ENCODE measurements around the gene ZNF136. TPM values are rescaled to one million over a fixed set of nuclear protein-coding genes. Genes with fewer than 3 reads are reported as not detected.

Gene ZNF136
- total RNA-seq = 7.7 and 9.2 TPM in 2 replicates
- 3.6 and 4.2 TPM in 2 replicates for polyA plus RNA-seq
- 2.3 and 2.4 TPM in 2 replicates for polyA plus RNA-seq (2012)
- polyA minus RNA-seq (ENCODE audit: low replicate concordance) = 1.2 and 1.3 TPM in 2 replicates

GRCh38 chr19:12162882-12163806, at the start of gene ZNF136:
Gene ZNF136, plus strand, starts transcription at chr19:12163096. Its CDS starts 108 bp downstream, at chr19:12163204.
- TF ChIP-seq EZH2 (IDR thresholded peaks at IDR 0.05; ENCODE audit: low read length, missing control alignments) = no peak
- TF ChIP-seq, protein P1, sequence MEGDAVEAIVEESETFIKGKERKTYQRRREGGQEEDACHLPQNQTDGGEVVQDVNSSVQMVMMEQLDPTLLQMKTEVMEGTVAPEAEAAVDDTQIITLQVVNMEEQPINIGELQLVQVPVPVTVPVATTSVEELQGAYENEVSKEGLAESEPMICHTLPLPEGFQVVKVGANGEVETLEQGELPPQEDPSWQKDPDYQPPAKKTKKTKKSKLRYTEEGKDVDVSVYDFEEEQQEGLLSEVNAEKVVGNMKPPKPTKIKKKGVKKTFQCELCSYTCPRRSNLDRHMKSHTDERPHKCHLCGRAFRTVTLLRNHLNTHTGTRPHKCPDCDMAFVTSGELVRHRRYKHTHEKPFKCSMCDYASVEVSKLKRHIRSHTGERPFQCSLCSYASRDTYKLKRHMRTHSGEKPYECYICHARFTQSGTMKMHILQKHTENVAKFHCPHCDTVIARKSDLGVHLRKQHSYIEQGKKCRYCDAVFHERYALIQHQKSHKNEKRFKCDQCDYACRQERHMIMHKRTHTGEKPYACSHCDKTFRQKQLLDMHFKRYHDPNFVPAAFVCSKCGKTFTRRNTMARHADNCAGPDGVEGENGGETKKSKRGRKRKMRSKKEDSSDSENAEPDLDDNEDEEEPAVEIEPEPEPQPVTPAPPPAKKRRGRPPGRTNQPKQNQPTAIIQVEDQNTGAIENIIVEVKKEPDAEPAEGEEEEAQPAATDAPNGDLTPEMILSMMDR (conservative IDR thresholded peaks at IDR 0.05 in 1 of 2, IDR thresholded peaks at IDR 0.05 in 1 of 2; ENCODE audit: low read depth in 1 of 2, low read length in 2 of 2) = no peak
- H3K4me3 ChIP-seq (replicated peaks in 1 of 4; ENCODE audit: control extremely low read depth in 1 of 4, insufficient read depth in 1 of 4, low read depth in 3 of 4, low read length in 4 of 4) = peak within 1 kb of the TSS; percentile 89 to 97 (median 92)
- no peaks in the 10 kb centered on the region for H3K27me3 ChIP-seq (ENCODE audit: control insufficient read depth, insufficient read depth, low read length)
- H3K4me1 ChIP-seq (ENCODE audit: control insufficient read depth, extremely low read depth, insufficient read depth, low read length) = no peaks in the 10 kb centered on the region
- no peaks in the 10 kb centered on the region for H4K20me1 ChIP-seq (ENCODE audit: control insufficient read depth, extremely low read depth, insufficient read depth, low read length)
- peak within 1 kb of the TSS; percentile 93 for H3K9ac ChIP-seq (ENCODE audit: insufficient read depth, low read length)
- peak within 1 kb of the TSS; percentile 92 for H3K4me2 ChIP-seq (ENCODE audit: extremely low read depth, insufficient read depth, low read length)
- H3K79me2 ChIP-seq (ENCODE audit: control insufficient read depth, insufficient read depth, low read length) = peaks cover 21% of the 10 kb centered on the region
- H3K36me3 ChIP-seq (ENCODE audit: control insufficient read depth, insufficient read depth, low read length) = no peaks in the 10 kb centered on the region
- DNase-seq (ENCODE audit: low read depth in 2 of 2) = peak; percentile 93 to 95
- H3K9me3 ChIP-seq (ENCODE audit: control insufficient read depth, insufficient read depth, low read depth, low read length) = no peaks in the 10 kb centered on the region
- H2AFZ ChIP-seq (ENCODE audit: low read length) = peak within 1 kb of the TSS; percentile 99
- H3K27ac ChIP-seq (ENCODE audit: insufficient read depth, low read length) = peak within 1 kb of the TSS; percentile 98

GRCh38 chr19:12113121-12113520, 49.8 kb upstream of the ZNF136 start:
- Histone ChIP-seq H3K9ac (ENCODE audit: insufficient read depth, low read length) (no peak overlapping the region), H3K27me3 (ENCODE audit: control insufficient read depth, insufficient read depth, low read length) (no peaks in the 10 kb centered on the region), H3K4me2 (ENCODE audit: extremely low read depth, insufficient read depth, low read length) (no peak overlapping the region), H3K27ac (ENCODE audit: insufficient read depth, low read length) (no peak overlapping the region), H3K36me3 (ENCODE audit: control insufficient read depth, insufficient read depth, low read length) (no peaks in the 10 kb centered on the region), H3K9me3 (ENCODE audit: control insufficient read depth, insufficient read depth, low read depth, low read length) (no peaks in the 10 kb centered on the region), H3K79me2 (ENCODE audit: control insufficient read depth, insufficient read depth, low read length) (no peaks in the 10 kb centered on the region), H3K4me1 (ENCODE audit: control insufficient read depth, extremely low read depth, insufficient read depth, low read length) (no peaks in the 10 kb centered on the region), H2AFZ (ENCODE audit: low read length) (no peak overlapping the region), H4K20me1 (ENCODE audit: control insufficient read depth, extremely low read depth, insufficient read depth, low read length) (no peaks in the 10 kb centered on the region), H3K4me3 (replicated peaks in 1 of 4; ENCODE audit: control extremely low read depth in 1 of 4, insufficient read depth in 1 of 4, low read depth in 3 of 4, low read length in 4 of 4) (no peak overlapping the region)
- no peak for TF ChIP-seq EZH2 (IDR thresholded peaks at IDR 0.05; ENCODE audit: low read length, missing control alignments)
- TF ChIP-seq, protein P1 (conservative IDR thresholded peaks at IDR 0.05 in 1 of 2, IDR thresholded peaks at IDR 0.05 in 1 of 2; ENCODE audit: low read depth in 1 of 2, low read length in 2 of 2) = no peak
- no peak for DNase-seq (ENCODE audit: low read depth in 2 of 2)

- no peak for TF ChIP-seq EZH2 (IDR thresholded peaks at IDR 0.05; ENCODE audit: low read length, missing control alignments)
- TF ChIP-seq, protein P1 (conservative IDR thresholded peaks at IDR 0.05 in 1 of 2, IDR thresholded peaks at IDR 0.05 in 1 of 2; ENCODE audit: low read depth in 1 of 2, low read length in 2 of 2) = no peak
- Histone ChIP-seq H3K9ac (ENCODE audit: insufficient read depth, low read length) (no peak overlapping the region), H3K4me3 (replicated peaks in 1 of 4; ENCODE audit: control extremely low read depth in 1 of 4, insufficient read depth in 1 of 4, low read depth in 3 of 4, low read length in 4 of 4) (no peak overlapping the region), H2AFZ (ENCODE audit: low read length) (no peak overlapping the region), H4K20me1 (ENCODE audit: control insufficient read depth, extremely low read depth, insufficient read depth, low read length) (no peaks in the 10 kb centered on the region), H3K27ac (ENCODE audit: insufficient read depth, low read length) (no peak overlapping the region), H3K4me2 (ENCODE audit: extremely low read depth, insufficient read depth, low read length) (no peak overlapping the region), H3K4me1 (ENCODE audit: control insufficient read depth, extremely low read depth, insufficient read depth, low read length) (no peaks in the 10 kb centered on the region), H3K36me3 (ENCODE audit: control insufficient read depth, insufficient read depth, low read length) (no peaks in the 10 kb centered on the region), H3K79me2 (ENCODE audit: control insufficient read depth, insufficient read depth, low read length) (no peaks in the 10 kb centered on the region), H3K9me3 (ENCODE audit: control insufficient read depth, insufficient read depth, low read depth, low read length) (no peaks in the 10 kb centered on the region), H3K27me3 (ENCODE audit: control insufficient read depth, insufficient read depth, low read length) (no peaks in the 10 kb centered on the region)
- no peak for DNase-seq (ENCODE audit: low read depth in 2 of 2)
Observed at GRCh38 chr19:12117201-12117970, 45.5 kb upstream of the ZNF136 start.

Data from fibroblast of lung (primary cell).